ENCODE measurements around the gene APPL2. TPM values are rescaled to one million over a fixed set of nuclear protein-coding genes. Genes with fewer than 3 reads are reported as not detected.

Gene APPL2
- total RNA-seq, 1 donor from 2014 or later = 37.5 TPM

DNA sequence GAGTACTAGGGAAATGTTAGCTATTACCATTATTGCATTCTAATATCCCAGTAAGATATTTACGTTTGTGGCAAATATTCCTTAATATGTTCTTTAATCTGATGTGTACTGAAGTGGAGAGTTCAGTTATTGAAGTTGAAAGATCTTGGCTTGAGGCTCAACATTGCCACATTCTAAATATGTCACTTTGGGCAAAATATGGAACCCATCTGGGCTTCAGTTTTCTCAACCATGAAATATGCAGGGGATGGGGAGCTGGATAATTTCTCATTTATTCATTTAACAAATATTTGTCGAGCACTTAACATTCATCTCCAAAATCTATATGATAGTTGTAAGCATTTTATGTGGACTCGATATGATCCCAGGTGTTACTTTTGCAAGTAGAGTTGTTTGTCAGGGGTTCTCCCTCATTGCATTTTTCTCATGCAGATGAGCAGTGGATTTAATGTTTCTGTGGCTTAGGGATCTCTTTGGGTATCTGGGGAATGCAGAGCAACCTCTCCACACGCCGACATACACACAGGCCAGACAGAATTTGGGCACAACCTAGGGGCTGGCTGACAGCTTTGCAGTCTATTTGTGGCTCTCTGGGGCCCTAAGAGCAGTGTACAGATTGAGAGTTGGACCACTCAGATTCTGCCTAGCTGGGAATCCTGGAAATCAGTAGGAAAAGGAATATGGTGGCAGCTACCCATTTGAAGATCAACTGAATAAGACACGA is 26.6 kb upstream of the APPL2 start:
- Histone ChIP-seq H3K27me3 (no peaks in the 10 kb centered on the region), H3K9me3 (ENCODE audit: low read depth) (no peaks in the 10 kb centered on the region), H3K4me1 (no peaks in the 10 kb centered on the region), H4K20me1 (ENCODE audit: low read depth) (no peaks in the 10 kb centered on the region), H3K4me3 (no peak overlapping the region), H3K9ac (no peak overlapping the region), H3F3A (ENCODE audit: low read depth) (no peaks in the 10 kb centered on the region), H3K4me2 (no peak overlapping the region), H3K36me3 (no peaks in the 10 kb centered on the region), H3K79me2 (ENCODE audit: low read depth) (no peaks in the 10 kb centered on the region), H3K27ac (no peak overlapping the region), H2AFZ (replicated peaks) (no peak overlapping the region)
- no peaks in the 10 kb centered on the region for H3K36me3 Mint-ChIP-seq
- peaks cover 7% of the 10 kb centered on the region for H3K27me3 Mint-ChIP-seq (ENCODE audit: insufficient read depth, low read depth)
- no peaks in the 10 kb centered on the region for H3K9me3 Mint-ChIP-seq
- no peak for TF ChIP-seq EZH2phosphoT487 (IDR thresholded peaks at IDR 0.05)
- TF ChIP-seq, protein P1, sequence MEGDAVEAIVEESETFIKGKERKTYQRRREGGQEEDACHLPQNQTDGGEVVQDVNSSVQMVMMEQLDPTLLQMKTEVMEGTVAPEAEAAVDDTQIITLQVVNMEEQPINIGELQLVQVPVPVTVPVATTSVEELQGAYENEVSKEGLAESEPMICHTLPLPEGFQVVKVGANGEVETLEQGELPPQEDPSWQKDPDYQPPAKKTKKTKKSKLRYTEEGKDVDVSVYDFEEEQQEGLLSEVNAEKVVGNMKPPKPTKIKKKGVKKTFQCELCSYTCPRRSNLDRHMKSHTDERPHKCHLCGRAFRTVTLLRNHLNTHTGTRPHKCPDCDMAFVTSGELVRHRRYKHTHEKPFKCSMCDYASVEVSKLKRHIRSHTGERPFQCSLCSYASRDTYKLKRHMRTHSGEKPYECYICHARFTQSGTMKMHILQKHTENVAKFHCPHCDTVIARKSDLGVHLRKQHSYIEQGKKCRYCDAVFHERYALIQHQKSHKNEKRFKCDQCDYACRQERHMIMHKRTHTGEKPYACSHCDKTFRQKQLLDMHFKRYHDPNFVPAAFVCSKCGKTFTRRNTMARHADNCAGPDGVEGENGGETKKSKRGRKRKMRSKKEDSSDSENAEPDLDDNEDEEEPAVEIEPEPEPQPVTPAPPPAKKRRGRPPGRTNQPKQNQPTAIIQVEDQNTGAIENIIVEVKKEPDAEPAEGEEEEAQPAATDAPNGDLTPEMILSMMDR (IDR thresholded peaks at IDR 0.05) = no peak
- no peak for TF ChIP-seq EZH2 (IDR thresholded peaks at IDR 0.05)
- H3K4me1 Mint-ChIP-seq = peaks cover 4% of the 10 kb centered on the region
- DNase-seq (ENCODE audit: low spot score) = no peak
- no peak overlapping the region for H3K27ac Mint-ChIP-seq
- H3K4me3 Mint-ChIP-seq = no peak overlapping the region

GRCh38 chr12:105261010-105261409 is 25.0 kb upstream of the APPL2 start:
- H3K9me3 Mint-ChIP-seq = no peaks in the 10 kb centered on the region
- Histone ChIP-seq H3K79me2 (ENCODE audit: low read depth) (no peaks in the 10 kb centered on the region), H4K20me1 (ENCODE audit: low read depth) (no peaks in the 10 kb centered on the region), H3K27me3 (no peaks in the 10 kb centered on the region), H2AFZ (replicated peaks) (no peak overlapping the region), H3K36me3 (no peaks in the 10 kb centered on the region), H3K9me3 (ENCODE audit: low read depth) (no peaks in the 10 kb centered on the region), H3K27ac (no peak overlapping the region), H3F3A (ENCODE audit: low read depth) (no peaks in the 10 kb centered on the region), H3K4me3 (no peak overlapping the region), H3K9ac (no peak overlapping the region), H3K4me1 (no peaks in the 10 kb centered on the region), H3K4me2 (no peak overlapping the region)
- H3K4me3 Mint-ChIP-seq = no peak overlapping the region
- peaks cover 7% of the 10 kb centered on the region for H3K27me3 Mint-ChIP-seq (ENCODE audit: insufficient read depth, low read depth)
- H3K4me1 Mint-ChIP-seq = peaks cover 4% of the 10 kb centered on the region
- no peak overlapping the region for H3K27ac Mint-ChIP-seq
- H3K36me3 Mint-ChIP-seq = no peaks in the 10 kb centered on the region
- DNase-seq (ENCODE audit: low spot score) = no peak
- TF ChIP-seq, protein P1 (IDR thresholded peaks at IDR 0.05) = no peak
- no peak for TF ChIP-seq EZH2phosphoT487 (IDR thresholded peaks at IDR 0.05)
- TF ChIP-seq EZH2 (IDR thresholded peaks at IDR 0.05) = no peak

GRCh38 chr12:105259226-105259625 is 23.3 kb upstream of the APPL2 start:
- Histone ChIP-seq H3F3A (ENCODE audit: low read depth) (no peaks in the 10 kb centered on the region), H4K20me1 (ENCODE audit: low read depth) (no peaks in the 10 kb centered on the region), H3K27me3 (no peaks in the 10 kb centered on the region), H3K36me3 (no peaks in the 10 kb centered on the region), H3K4me3 (no peak overlapping the region), H3K9ac (no peak overlapping the region), H3K4me2 (no peak overlapping the region), H3K27ac (no peak overlapping the region), H3K4me1 (no peaks in the 10 kb centered on the region), H3K79me2 (ENCODE audit: low read depth) (no peaks in the 10 kb centered on the region), H2AFZ (replicated peaks) (no peak overlapping the region), H3K9me3 (ENCODE audit: low read depth) (no peaks in the 10 kb centered on the region)
- no peak overlapping the region for H3K4me3 Mint-ChIP-seq
- DNase-seq (ENCODE audit: low spot score) = no peak
- H3K27me3 Mint-ChIP-seq (ENCODE audit: insufficient read depth, low read depth) = peaks cover 7% of the 10 kb centered on the region
- no peaks in the 10 kb centered on the region for H3K9me3 Mint-ChIP-seq
- TF ChIP-seq EZH2phosphoT487 (IDR thresholded peaks at IDR 0.05) (no peak), EZH2 (IDR thresholded peaks at IDR 0.05) (no peak)
- TF ChIP-seq, protein P1 (IDR thresholded peaks at IDR 0.05) = no peak
- H3K27ac Mint-ChIP-seq = no peak overlapping the region
- H3K4me1 Mint-ChIP-seq = peaks cover 4% of the 10 kb centered on the region
- H3K36me3 Mint-ChIP-seq = no peaks in the 10 kb centered on the region

All from neural progenitor cell (in vitro differentiated cells).